ENCODE data around the gene TEKT5. TPM values are rescaled to one million over a fixed set of nuclear protein-coding genes. Genes with fewer than 3 reads are reported as not detected.

Gene TEKT5
- total RNA-seq, 2 donors from 2014 or later, result 0.31 TPM; not detected in 1

DNA sequence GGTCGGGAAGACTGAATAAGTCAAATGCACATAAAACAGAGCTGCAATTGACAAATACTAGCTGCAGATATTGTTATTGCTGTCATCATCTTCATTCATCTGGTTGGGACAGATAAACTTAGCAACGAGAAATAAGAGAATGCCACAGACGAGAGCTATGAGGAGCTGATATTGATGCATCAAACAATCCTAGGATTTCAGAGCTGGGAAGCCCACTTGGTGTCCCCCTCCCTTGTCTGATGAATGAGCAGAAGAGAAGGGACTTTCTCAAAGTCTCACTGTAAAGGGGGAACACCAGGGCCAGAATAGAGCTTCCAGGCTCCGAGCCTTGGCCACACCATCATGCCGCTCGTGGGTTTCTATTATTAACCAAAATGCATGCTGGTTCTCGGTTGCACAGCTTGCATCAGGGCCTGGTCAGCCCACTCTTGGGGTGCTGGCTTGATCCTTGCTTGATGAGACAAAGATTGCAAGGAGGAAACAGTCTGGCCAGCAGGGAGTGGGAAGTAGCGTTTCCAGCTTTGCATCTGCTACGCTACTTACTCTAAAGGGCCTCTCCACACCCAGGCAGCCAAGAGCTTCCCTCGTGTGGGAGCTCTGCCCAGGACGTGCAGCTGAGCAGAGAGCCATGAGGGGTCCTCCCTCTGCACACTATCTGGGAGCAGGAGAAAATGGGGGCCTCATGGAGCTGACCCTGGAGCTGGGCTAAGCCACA is 85.9 kb downstream of the TEKT5 start:
- no peak overlapping the region for H3K27ac Mint-ChIP-seq
- no peak overlapping the region for H3K4me3 Mint-ChIP-seq
- H3K9ac ChIP-seq (ENCODE audit: extremely low read depth, low read length, poor library complexity, severe bottlenecking), result no peak overlapping the region
- DNase-seq, result no peak
- H3K36me3 Mint-ChIP-seq (ENCODE audit: low read depth), result no peaks in the 10 kb centered on the region
- peaks cover 8% of the 10 kb centered on the region for H3K27me3 Mint-ChIP-seq (ENCODE audit: insufficient read depth)
- TF ChIP-seq, protein P1, sequence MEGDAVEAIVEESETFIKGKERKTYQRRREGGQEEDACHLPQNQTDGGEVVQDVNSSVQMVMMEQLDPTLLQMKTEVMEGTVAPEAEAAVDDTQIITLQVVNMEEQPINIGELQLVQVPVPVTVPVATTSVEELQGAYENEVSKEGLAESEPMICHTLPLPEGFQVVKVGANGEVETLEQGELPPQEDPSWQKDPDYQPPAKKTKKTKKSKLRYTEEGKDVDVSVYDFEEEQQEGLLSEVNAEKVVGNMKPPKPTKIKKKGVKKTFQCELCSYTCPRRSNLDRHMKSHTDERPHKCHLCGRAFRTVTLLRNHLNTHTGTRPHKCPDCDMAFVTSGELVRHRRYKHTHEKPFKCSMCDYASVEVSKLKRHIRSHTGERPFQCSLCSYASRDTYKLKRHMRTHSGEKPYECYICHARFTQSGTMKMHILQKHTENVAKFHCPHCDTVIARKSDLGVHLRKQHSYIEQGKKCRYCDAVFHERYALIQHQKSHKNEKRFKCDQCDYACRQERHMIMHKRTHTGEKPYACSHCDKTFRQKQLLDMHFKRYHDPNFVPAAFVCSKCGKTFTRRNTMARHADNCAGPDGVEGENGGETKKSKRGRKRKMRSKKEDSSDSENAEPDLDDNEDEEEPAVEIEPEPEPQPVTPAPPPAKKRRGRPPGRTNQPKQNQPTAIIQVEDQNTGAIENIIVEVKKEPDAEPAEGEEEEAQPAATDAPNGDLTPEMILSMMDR (conservative IDR thresholded peaks at IDR 0.05), result no peak
- H3K27ac ChIP-seq (ENCODE audit: low read depth, low read length), result peak overlapping the region; percentile 44
- H3K9me3 Mint-ChIP-seq, result peaks cover 4% of the 10 kb centered on the region
- H3K9me3 ChIP-seq (ENCODE audit: control insufficient read depth, low read length), result no peaks in the 10 kb centered on the region
- no peaks in the 10 kb centered on the region for H3K27me3 ChIP-seq (ENCODE audit: control insufficient read depth, insufficient read depth, low read length, poor library complexity, severe bottlenecking)
- no peaks in the 10 kb centered on the region for H3K36me3 ChIP-seq (ENCODE audit: control insufficient read depth, insufficient read depth, low read length)
- H3K4me1 ChIP-seq (ENCODE audit: control insufficient read depth, insufficient read depth, low read length), result no peaks in the 10 kb centered on the region
- H3K4me1 Mint-ChIP-seq, result no peaks in the 10 kb centered on the region
- 85 to 86% methylated on average over 11 of the region's 11 CpGs for WGBS, 2 experiments (ENCODE audit: insufficient coverage in 1 of 2, insufficient read length in 1 of 2)
- no peak overlapping the region for H3K4me3 ChIP-seq (ENCODE audit: low read length)

DNA sequence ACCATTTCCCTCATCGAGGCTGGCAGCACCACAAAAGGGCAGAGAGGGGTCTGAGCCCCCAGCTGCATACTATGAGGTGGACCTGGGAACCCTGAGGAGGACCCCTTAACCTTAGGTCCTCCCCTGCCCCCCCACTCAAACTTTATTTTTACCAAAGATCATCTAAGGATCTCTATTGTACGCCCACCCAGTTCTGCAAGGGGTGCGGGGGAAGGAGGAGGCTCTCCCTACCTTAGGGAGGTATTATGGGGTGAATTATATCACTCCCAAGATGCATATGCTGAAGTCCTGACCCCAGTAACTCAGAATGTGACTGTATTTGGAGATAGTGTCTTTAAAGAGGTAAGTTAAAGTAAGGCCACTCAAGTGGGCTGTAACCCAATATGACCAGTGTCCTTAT is 87.6 kb downstream of the TEKT5 start:
- Mint-ChIP-seq H3K36me3 (ENCODE audit: low read depth) (no peaks in the 10 kb centered on the region), H3K27me3 (ENCODE audit: insufficient read depth) (peaks cover 7% of the 10 kb centered on the region), H3K4me1 (no peaks in the 10 kb centered on the region), H3K27ac (no peak overlapping the region), H3K9me3 (peaks cover 4% of the 10 kb centered on the region), H3K4me3 (no peak overlapping the region)
- TF ChIP-seq, protein P1 (conservative IDR thresholded peaks at IDR 0.05), result no peak
- H3K9ac ChIP-seq (ENCODE audit: extremely low read depth, low read length, poor library complexity, severe bottlenecking), result no peak overlapping the region
- H3K4me1 ChIP-seq (ENCODE audit: control insufficient read depth, insufficient read depth, low read length), result no peaks in the 10 kb centered on the region
- DNase-seq, result no peak
- H3K36me3 ChIP-seq (ENCODE audit: control insufficient read depth, insufficient read depth, low read length), result no peaks in the 10 kb centered on the region
- H3K27ac ChIP-seq (ENCODE audit: low read depth, low read length), result no peak overlapping the region
- 80 to 90% methylated on average over 1 to 3 of the region's 3 CpGs for WGBS, 2 experiments (ENCODE audit: insufficient coverage in 1 of 2, insufficient read length in 1 of 2)
- H3K27me3 ChIP-seq (ENCODE audit: control insufficient read depth, insufficient read depth, low read length, poor library complexity, severe bottlenecking), result no peaks in the 10 kb centered on the region
- H3K9me3 ChIP-seq (ENCODE audit: control insufficient read depth, low read length), result no peaks in the 10 kb centered on the region
- no peak overlapping the region for H3K4me3 ChIP-seq (ENCODE audit: low read length)

DNA sequence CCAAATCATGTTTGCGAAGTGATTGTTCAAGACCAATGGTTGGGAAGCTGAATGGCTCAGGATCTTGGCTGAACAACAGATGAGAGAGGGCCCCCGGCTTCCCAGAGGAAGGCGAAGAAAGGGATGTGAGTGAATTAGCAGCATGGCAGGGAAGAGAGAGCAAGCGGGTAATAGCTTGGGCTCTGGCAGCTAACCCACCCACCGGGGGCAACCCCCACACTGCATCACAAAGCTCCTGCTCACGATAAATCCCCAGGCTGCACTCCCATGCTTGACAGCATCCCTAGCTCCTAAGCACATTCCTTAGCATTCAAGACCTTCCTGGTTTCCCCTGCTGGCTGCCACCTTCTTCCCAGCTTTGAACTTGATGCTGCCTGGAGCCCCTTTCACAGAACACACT is 88.1 kb downstream of the TEKT5 start:
- Mint-ChIP-seq H3K36me3 (ENCODE audit: low read depth) (no peaks in the 10 kb centered on the region), H3K4me3 (no peak overlapping the region), H3K27me3 (ENCODE audit: insufficient read depth) (peaks cover 7% of the 10 kb centered on the region), H3K4me1 (no peaks in the 10 kb centered on the region), H3K27ac (no peak overlapping the region), H3K9me3 (peaks cover 4% of the 10 kb centered on the region)
- Histone ChIP-seq H3K4me1 (ENCODE audit: control insufficient read depth, insufficient read depth, low read length) (no peaks in the 10 kb centered on the region), H3K4me3 (ENCODE audit: low read length) (no peak overlapping the region), H3K9ac (ENCODE audit: extremely low read depth, low read length, poor library complexity, severe bottlenecking) (no peak overlapping the region), H3K36me3 (ENCODE audit: control insufficient read depth, insufficient read depth, low read length) (no peaks in the 10 kb centered on the region), H3K27ac (ENCODE audit: low read depth, low read length) (no peak overlapping the region), H3K27me3 (ENCODE audit: control insufficient read depth, insufficient read depth, low read length, poor library complexity, severe bottlenecking) (no peaks in the 10 kb centered on the region), H3K9me3 (ENCODE audit: control insufficient read depth, low read length) (no peaks in the 10 kb centered on the region)
- WGBS, 2 experiments (ENCODE audit: insufficient coverage in 1 of 2, insufficient read length in 1 of 2), result 68 to 69% methylated on average over 6 of the region's 6 CpGs
- TF ChIP-seq, protein P1 (conservative IDR thresholded peaks at IDR 0.05), result no peak
- DNase-seq, result no peak

All from endodermal cell (in vitro differentiated cells).